ENCODE results near the gene MBP.
"Not testable (repeated sequence)": the region's sequence is repeated elsewhere in the genome, so short reads cannot be mapped to it uniquely, and the experiment has no call there.

The MBP gene

GRCh38 chr18:77021478-77021877, 111.1 kb downstream of the MBP start:
- not testable (repeated sequence) for H3K79me1 ChIP-seq (ENCODE audit: low read length); H3K27ac ChIP-seq (ENCODE audit: low read depth, low read length); H2BK120ac ChIP-seq (ENCODE audit: low read depth, low read length); H3K4ac ChIP-seq (ENCODE audit: low read depth, low read length); H3K36me3 ChIP-seq (ENCODE audit: control insufficient read depth, insufficient read depth, low read length); H2AK5ac ChIP-seq (ENCODE audit: low read length); H2BK5ac ChIP-seq (ENCODE audit: low read length); H3K23ac ChIP-seq (ENCODE audit: low read length); H2BK15ac ChIP-seq (replicated peaks; ENCODE audit: low read depth); H3K4me2 ChIP-seq (ENCODE audit: low read length); H3K18ac ChIP-seq (ENCODE audit: low read length); H3K79me2 ChIP-seq (ENCODE audit: control insufficient read depth, insufficient read depth, low read length); H3K27me3 ChIP-seq (ENCODE audit: insufficient read depth, low read length, poor library complexity); H4K5ac ChIP-seq (ENCODE audit: low read length); H4K8ac ChIP-seq (ENCODE audit: low read depth, low read length); H3K4me3 ChIP-seq (ENCODE audit: low read length); H3K56ac ChIP-seq (ENCODE audit: low read length); H3K4me1 ChIP-seq (ENCODE audit: control insufficient read depth, low read depth, low read length); H3K9ac ChIP-seq (ENCODE audit: low read length); DNase-seq
- no CpG with 5 or more reads among the region's 14 CpGs for WGBS (ENCODE audit: extremely low coverage, insufficient coverage, low lambda C conversion rate)

GRCh38 chr18:77021075-77021474, 111.5 kb downstream of the MBP start:
- WGBS (ENCODE audit: extremely low coverage, insufficient coverage, low lambda C conversion rate), result no CpG with 5 or more reads among the region's 9 CpGs
- no peak overlapping the region for H3K23ac ChIP-seq (ENCODE audit: low read length)
- H4K8ac ChIP-seq (ENCODE audit: low read depth, low read length), result no peak overlapping the region
- H2BK15ac ChIP-seq (replicated peaks; ENCODE audit: low read depth), result no peak overlapping the region
- H4K5ac ChIP-seq (ENCODE audit: low read length), result no peak overlapping the region
- no peak for DNase-seq
- no peak overlapping the region for H3K9ac ChIP-seq (ENCODE audit: low read length)
- H3K36me3 ChIP-seq (ENCODE audit: control insufficient read depth, insufficient read depth, low read length), result no peaks in the 10 kb centered on the region
- H2AK5ac ChIP-seq (ENCODE audit: low read length), result no peak overlapping the region
- H2BK120ac ChIP-seq (ENCODE audit: low read depth, low read length), result no peak overlapping the region
- no peak overlapping the region for H3K27ac ChIP-seq (ENCODE audit: low read depth, low read length)
- no peak overlapping the region for H3K18ac ChIP-seq (ENCODE audit: low read length)
- no peaks in the 10 kb centered on the region for H3K27me3 ChIP-seq (ENCODE audit: insufficient read depth, low read length, poor library complexity)
- no peaks in the 10 kb centered on the region for H3K79me2 ChIP-seq (ENCODE audit: control insufficient read depth, insufficient read depth, low read length)
- no peaks in the 10 kb centered on the region for H3K79me1 ChIP-seq (ENCODE audit: low read length)
- H3K4me2 ChIP-seq (ENCODE audit: low read length), result no peak overlapping the region
- no peak overlapping the region for H2BK5ac ChIP-seq (ENCODE audit: low read length)
- no peak overlapping the region for H3K56ac ChIP-seq (ENCODE audit: low read length)
- no peak overlapping the region for H3K4ac ChIP-seq (ENCODE audit: low read depth, low read length)
- H3K4me1 ChIP-seq (ENCODE audit: control insufficient read depth, low read depth, low read length), result no peaks in the 10 kb centered on the region
- H3K4me3 ChIP-seq (ENCODE audit: low read length), result no peak overlapping the region

- H2BK5ac ChIP-seq (ENCODE audit: low read length), result no peak overlapping the region
Measured at GRCh38 chr18:77020561-77020960, 112.0 kb downstream of the MBP start.

GRCh38 chr18:77019641-77020040, 112.9 kb downstream of the MBP start:
- no peaks in the 10 kb centered on the region for H3K4me1 ChIP-seq (ENCODE audit: control insufficient read depth, low read depth, low read length)
- H3K79me2 ChIP-seq (ENCODE audit: control insufficient read depth, insufficient read depth, low read length), result no peaks in the 10 kb centered on the region
- no peak overlapping the region for H2BK15ac ChIP-seq (replicated peaks; ENCODE audit: low read depth)
- no peak overlapping the region for H4K8ac ChIP-seq (ENCODE audit: low read depth, low read length)
- H3K36me3 ChIP-seq (ENCODE audit: control insufficient read depth, insufficient read depth, low read length), result no peaks in the 10 kb centered on the region
- no peak overlapping the region for H3K56ac ChIP-seq (ENCODE audit: low read length)
- no peak overlapping the region for H3K4me3 ChIP-seq (ENCODE audit: low read length)
- no peak overlapping the region for H2BK120ac ChIP-seq (ENCODE audit: low read depth, low read length)
- H3K4me2 ChIP-seq (ENCODE audit: low read length), result no peak overlapping the region
- no peak overlapping the region for H3K23ac ChIP-seq (ENCODE audit: low read length)
- no peak overlapping the region for H3K27ac ChIP-seq (ENCODE audit: low read depth, low read length)
- H4K5ac ChIP-seq (ENCODE audit: low read length), result no peak overlapping the region
- H3K27me3 ChIP-seq (ENCODE audit: insufficient read depth, low read length, poor library complexity), result no peaks in the 10 kb centered on the region
- no peak overlapping the region for H2BK5ac ChIP-seq (ENCODE audit: low read length)
- DNase-seq, result no peak
- no peak overlapping the region for H3K18ac ChIP-seq (ENCODE audit: low read length)
- no peaks in the 10 kb centered on the region for H3K79me1 ChIP-seq (ENCODE audit: low read length)
- H3K9ac ChIP-seq (ENCODE audit: low read length), result no peak overlapping the region
- WGBS (ENCODE audit: extremely low coverage, insufficient coverage, low lambda C conversion rate), result no CpG with 5 or more reads among the region's 9 CpGs
- H3K4ac ChIP-seq (ENCODE audit: low read depth, low read length), result no peak overlapping the region
- no peak overlapping the region for H2AK5ac ChIP-seq (ENCODE audit: low read length)

More at GRCh38 chr18:77020561-77020960, 112.0 kb downstream of the MBP start:
- no peak overlapping the region for H4K5ac ChIP-seq (ENCODE audit: low read length)
- no peak overlapping the region for H3K27ac ChIP-seq (ENCODE audit: low read depth, low read length)
- H3K4me3 ChIP-seq (ENCODE audit: low read length), result no peak overlapping the region
- H3K18ac ChIP-seq (ENCODE audit: low read length), result no peak overlapping the region
- no peak overlapping the region for H2AK5ac ChIP-seq (ENCODE audit: low read length)
- no peak overlapping the region for H3K9ac ChIP-seq (ENCODE audit: low read length)
- no peak overlapping the region for H3K4me2 ChIP-seq (ENCODE audit: low read length)
- H3K23ac ChIP-seq (ENCODE audit: low read length), result no peak overlapping the region
- no peak overlapping the region for H4K8ac ChIP-seq (ENCODE audit: low read depth, low read length)
- H2BK15ac ChIP-seq (replicated peaks; ENCODE audit: low read depth), result no peak overlapping the region
- H3K79me2 ChIP-seq (ENCODE audit: control insufficient read depth, insufficient read depth, low read length), result no peaks in the 10 kb centered on the region
- no peaks in the 10 kb centered on the region for H3K4me1 ChIP-seq (ENCODE audit: control insufficient read depth, low read depth, low read length)
- no peaks in the 10 kb centered on the region for H3K79me1 ChIP-seq (ENCODE audit: low read length)
- DNase-seq, result no peak
- no peak overlapping the region for H3K56ac ChIP-seq (ENCODE audit: low read length)
- H3K4ac ChIP-seq (ENCODE audit: low read depth, low read length), result no peak overlapping the region
- WGBS (ENCODE audit: extremely low coverage, insufficient coverage, low lambda C conversion rate), result no CpG with 5 or more reads among the region's 11 CpGs
- no peaks in the 10 kb centered on the region for H3K27me3 ChIP-seq (ENCODE audit: insufficient read depth, low read length, poor library complexity)
- H3K36me3 ChIP-seq (ENCODE audit: control insufficient read depth, insufficient read depth, low read length), result no peaks in the 10 kb centered on the region
- no peak overlapping the region for H2BK120ac ChIP-seq (ENCODE audit: low read depth, low read length)

GRCh38 chr18:77018650-77019049, 113.9 kb downstream of the MBP start:
- H3K9ac ChIP-seq (ENCODE audit: low read length); DNase-seq; H3K79me1 ChIP-seq (ENCODE audit: low read length): not testable (repeated sequence)

GRCh38 chr18:77017355-77017754, 115.2 kb downstream of the MBP start:
- H3K4me2 ChIP-seq (ENCODE audit: low read length), result no peak overlapping the region
- H3K27ac ChIP-seq (ENCODE audit: low read depth, low read length), result no peak overlapping the region
- H2BK5ac ChIP-seq (ENCODE audit: low read length), result no peak overlapping the region
- no peaks in the 10 kb centered on the region for H3K79me2 ChIP-seq (ENCODE audit: control insufficient read depth, insufficient read depth, low read length)
- H3K27me3 ChIP-seq (ENCODE audit: insufficient read depth, low read length, poor library complexity), result no peaks in the 10 kb centered on the region
- no peak overlapping the region for H3K9ac ChIP-seq (ENCODE audit: low read length)
- H2BK120ac ChIP-seq (ENCODE audit: low read depth, low read length), result no peak overlapping the region
- no CpG with 5 or more reads among the region's 6 CpGs for WGBS (ENCODE audit: extremely low coverage, insufficient coverage, low lambda C conversion rate)
- H4K8ac ChIP-seq (ENCODE audit: low read depth, low read length), result no peak overlapping the region
- H3K4me1 ChIP-seq (ENCODE audit: control insufficient read depth, low read depth, low read length), result no peaks in the 10 kb centered on the region
- H3K4me3 ChIP-seq (ENCODE audit: low read length), result no peak overlapping the region
- no peak overlapping the region for H3K23ac ChIP-seq (ENCODE audit: low read length)
- H4K5ac ChIP-seq (ENCODE audit: low read length), result no peak overlapping the region
- no peak overlapping the region for H2BK15ac ChIP-seq (replicated peaks; ENCODE audit: low read depth)
- H3K4ac ChIP-seq (ENCODE audit: low read depth, low read length), result no peak overlapping the region
- no peak overlapping the region for H3K56ac ChIP-seq (ENCODE audit: low read length)
- H2AK5ac ChIP-seq (ENCODE audit: low read length), result no peak overlapping the region
- H3K18ac ChIP-seq (ENCODE audit: low read length), result no peak overlapping the region
- H3K36me3 ChIP-seq (ENCODE audit: control insufficient read depth, insufficient read depth, low read length), result no peaks in the 10 kb centered on the region
- H3K79me1 ChIP-seq (ENCODE audit: low read length), result no peaks in the 10 kb centered on the region
- DNase-seq, result no peak

More at GRCh38 chr18:77018650-77019049, 113.9 kb downstream of the MBP start:
- H4K5ac ChIP-seq (ENCODE audit: low read length); H3K4me1 ChIP-seq (ENCODE audit: control insufficient read depth, low read depth, low read length); H4K8ac ChIP-seq (ENCODE audit: low read depth, low read length); H3K36me3 ChIP-seq (ENCODE audit: control insufficient read depth, insufficient read depth, low read length); H3K56ac ChIP-seq (ENCODE audit: low read length); H2BK5ac ChIP-seq (ENCODE audit: low read length); H3K4me2 ChIP-seq (ENCODE audit: low read length); H3K23ac ChIP-seq (ENCODE audit: low read length); H3K27me3 ChIP-seq (ENCODE audit: insufficient read depth, low read length, poor library complexity); H3K4ac ChIP-seq (ENCODE audit: low read depth, low read length); H2AK5ac ChIP-seq (ENCODE audit: low read length); H3K4me3 ChIP-seq (ENCODE audit: low read length); H3K27ac ChIP-seq (ENCODE audit: low read depth, low read length); H3K79me2 ChIP-seq (ENCODE audit: control insufficient read depth, insufficient read depth, low read length); H2BK120ac ChIP-seq (ENCODE audit: low read depth, low read length); H3K18ac ChIP-seq (ENCODE audit: low read length); H2BK15ac ChIP-seq (replicated peaks; ENCODE audit: low read depth): not testable (repeated sequence)

All from mesendoderm (in vitro differentiated cells).